ENCODE data around the gene PPIL6.
"Not testable (repeated sequence)": the region's sequence is repeated elsewhere in the genome, so short reads cannot be mapped to it uniquely, and the experiment has no call there.

The PPIL6 gene

DNA sequence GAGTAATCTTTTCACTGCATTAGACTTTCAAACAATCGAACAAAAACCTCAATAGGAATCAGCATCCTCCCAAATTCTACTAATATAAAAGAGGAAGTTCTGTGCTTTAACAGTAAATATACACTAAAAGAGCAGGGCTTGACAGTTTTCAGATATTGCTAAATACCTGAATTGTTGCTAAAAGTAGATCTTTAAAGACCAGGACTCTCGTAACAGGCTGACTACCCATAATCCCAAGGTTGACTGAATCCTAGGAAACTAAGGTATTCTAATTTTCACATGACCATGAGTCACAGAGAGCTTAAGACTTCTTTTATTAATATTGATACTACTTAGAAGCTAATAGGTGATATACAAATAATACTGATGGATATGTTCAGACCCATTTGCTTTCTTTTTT lies 68.3 kb downstream of the PPIL6 start:
- FAIRE-seq, result peak; percentile 15
- no peak for DNase-seq (ENCODE audit: extremely low spot score, insufficient read length, low read depth)

DNA sequence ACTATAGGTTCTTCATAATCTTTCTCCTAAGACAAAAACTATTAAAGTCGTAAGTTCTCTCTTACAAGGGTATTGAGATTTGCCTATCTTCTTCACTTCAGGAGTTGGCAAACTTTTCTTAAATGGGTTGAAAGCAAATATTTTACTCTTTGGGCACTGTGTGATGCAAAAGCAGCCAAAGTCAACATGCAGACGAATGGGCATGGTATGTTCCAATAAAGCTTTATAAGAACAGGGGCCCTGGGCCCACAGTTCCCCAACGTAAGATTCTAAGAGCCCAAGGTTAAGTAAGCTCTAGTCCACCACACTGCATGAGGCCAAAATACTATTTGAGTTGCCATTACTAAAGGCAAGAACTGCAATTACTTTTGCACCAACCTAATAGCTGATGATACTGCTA lies 69.6 kb downstream of the PPIL6 start:
- DNase-seq (ENCODE audit: extremely low spot score, insufficient read length, low read depth), result no peak
- no peak for FAIRE-seq

DNA sequence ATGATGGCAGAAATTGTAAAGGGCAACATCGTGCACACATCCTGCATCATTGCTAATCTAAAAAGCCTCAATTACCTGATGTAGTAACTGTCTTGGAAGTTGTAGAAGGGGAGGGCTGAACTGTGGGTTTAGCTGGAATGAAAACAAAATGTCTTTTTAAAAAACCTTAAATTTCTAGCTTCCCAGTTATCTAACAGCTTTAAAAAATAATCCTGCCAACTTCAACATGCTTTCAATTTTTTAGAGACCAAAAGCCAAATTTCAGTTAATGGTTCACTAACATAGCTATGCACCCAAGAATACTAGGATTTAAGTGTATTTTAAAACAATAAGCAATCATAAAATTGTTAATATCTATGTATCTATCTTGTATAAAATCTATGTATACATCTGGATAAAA lies 70.1 kb downstream of the PPIL6 start:
- DNase-seq (ENCODE audit: extremely low spot score, insufficient read length, low read depth) (no peak), FAIRE-seq (no peak)

DNA sequence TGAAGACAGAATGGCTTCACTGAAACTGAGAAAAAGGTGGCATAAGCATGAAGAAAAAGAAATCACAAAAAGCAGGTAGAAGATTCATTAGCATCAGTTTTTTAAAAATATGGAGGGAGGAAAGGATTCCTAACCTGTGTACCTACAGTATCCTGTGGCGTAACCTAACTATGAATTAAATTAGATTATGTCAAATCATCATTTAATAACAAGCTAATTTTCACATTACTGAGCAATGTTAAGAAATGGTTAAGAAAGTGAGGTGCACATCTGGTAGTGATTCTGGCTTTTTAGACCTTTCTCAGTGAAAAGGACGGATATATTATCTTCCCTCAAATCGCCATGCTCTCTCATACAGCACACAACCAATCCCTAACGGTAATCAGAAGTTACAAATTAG lies 70.7 kb downstream of the PPIL6 start:
- no peak for DNase-seq (ENCODE audit: extremely low spot score, insufficient read length, low read depth)
- FAIRE-seq, result no peak

DNA sequence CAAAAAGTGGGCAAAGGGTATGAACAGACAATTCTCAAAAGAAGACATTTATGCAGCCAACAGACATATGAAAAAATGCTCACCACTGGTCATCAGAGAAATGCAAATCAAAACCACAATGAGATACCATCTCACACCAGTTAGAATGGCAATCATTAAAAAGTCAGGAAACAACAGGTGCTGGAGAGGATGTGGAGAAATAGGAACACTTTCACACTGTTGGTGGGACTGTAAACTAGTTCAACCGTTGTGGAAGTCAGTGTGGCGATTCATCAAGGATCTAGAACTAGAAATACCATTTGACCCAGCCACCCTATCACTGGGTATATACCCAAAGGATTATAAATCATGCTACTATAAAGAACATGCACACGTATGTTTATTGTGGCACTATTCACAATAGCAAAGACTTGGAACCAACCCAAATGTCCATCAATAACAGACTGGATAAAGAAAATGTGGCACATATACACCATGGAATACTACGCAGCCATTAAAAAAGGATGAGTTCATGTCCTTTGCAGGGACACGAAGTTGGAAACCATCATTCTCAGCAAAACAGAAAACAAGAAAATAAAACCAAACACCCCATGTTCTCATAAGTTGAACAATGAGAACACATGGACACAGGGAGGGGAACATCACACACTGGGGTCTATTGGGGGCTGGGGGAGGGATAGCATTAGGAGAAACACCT lies 75.9 kb downstream of the PPIL6 start:
- not testable (repeated sequence) for DNase-seq (ENCODE audit: extremely low spot score, insufficient read length, low read depth); FAIRE-seq

DNA sequence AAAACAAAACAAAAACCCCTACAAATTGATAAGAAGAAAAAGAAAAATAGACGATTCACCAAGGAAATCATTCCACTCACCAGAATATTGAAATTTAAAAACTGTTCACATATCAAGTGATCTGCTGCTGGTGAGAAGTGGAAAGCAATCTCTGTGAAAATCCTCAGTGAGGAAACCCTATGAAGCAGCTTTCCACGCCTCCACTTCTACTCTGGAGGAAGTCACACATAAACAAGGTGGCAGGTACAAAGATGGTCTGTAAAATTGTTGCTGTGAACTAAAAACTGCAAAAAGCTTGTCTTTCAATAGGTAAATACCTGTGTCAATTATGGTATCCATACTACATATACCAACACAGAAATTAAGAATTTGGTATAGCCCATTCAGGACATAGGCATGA lies 76.7 kb downstream of the PPIL6 start:
- DNase-seq (ENCODE audit: extremely low spot score, insufficient read length, low read depth) (no peak), FAIRE-seq (peak; percentile 35)

DNA sequence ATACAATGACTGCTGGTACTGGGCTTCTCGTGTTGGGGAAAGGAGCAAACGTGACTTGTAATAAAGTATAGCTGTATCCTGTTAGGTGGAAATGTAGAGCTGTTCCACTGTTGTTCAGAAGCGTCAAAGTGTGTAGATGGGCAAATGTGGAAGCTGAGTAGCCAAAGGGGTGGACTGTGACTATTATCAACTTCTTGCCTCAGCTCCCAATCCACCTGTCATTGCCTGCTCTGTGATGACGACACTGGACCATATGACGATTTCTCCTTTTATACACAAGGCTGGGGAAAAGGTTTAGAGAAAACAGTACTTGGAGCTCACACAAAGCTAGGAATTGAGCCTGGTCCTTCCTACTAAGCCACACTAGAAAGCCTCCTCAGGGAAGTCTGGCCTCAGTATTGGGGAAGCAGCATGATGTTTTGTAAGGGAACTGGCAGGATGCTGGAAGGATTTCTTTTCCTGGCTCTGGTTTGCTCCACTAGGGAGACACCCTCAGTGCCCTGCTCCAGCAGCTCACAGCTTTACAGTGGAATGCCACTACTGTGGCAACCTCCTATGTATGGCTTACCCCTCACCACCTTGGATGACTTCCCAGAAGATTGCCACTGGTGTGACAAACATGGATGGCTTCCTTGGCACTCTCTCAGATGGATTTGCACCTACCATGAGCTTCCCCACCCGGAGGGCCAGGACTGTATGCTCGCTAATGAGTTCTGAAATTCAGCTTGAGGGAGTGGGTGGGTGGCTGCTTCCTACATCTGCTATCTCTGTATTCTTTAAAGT lies 78.1 kb downstream of the PPIL6 start:
- no peak for DNase-seq (ENCODE audit: extremely low spot score, insufficient read length, low read depth)
- no peak for FAIRE-seq

DNA sequence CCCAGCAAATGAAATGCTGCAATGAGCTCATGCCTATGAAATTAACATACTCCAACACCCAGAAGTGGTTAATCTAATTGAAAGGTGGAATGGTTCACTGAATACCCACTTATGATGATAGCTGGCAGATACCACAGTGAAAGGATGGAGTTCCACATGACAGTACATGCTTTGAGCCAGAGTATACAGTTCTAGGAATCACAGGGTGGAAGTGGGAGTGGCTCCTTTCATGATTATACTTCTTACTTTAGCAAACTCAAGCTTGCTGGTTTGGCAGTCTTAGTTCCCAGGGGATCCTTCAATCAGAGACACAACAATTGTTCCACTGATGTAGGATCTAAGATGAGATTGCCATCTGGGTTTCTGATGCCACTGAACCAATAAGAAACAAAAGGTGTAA lies 79.6 kb downstream of the PPIL6 start:
- no peak for FAIRE-seq

DNA sequence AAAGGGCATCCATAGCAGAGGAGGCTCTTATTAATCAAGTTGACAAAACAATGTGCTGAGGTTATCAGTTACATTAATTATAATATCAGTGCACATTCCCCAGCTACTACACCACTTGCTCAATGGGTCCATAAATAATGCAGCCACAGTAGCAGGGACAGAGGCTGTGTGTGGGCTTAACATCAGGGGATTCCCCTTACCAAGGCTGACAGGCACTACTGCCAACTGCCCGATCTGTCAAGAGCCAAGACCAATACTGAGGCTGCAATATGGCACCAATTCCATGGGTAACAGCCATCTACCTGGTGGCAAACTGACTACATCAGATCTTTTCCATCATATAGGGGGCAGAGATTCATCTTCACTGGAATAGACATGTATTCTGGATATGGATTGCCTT lies 80.1 kb downstream of the PPIL6 start:
- DNase-seq (ENCODE audit: extremely low spot score, insufficient read length, low read depth) (no peak), FAIRE-seq (no peak)

More for the DNA sequence above, 79.6 kb downstream of the PPIL6 start:
- DNase-seq (ENCODE audit: extremely low spot score, insufficient read length, low read depth), result no peak

DNA sequence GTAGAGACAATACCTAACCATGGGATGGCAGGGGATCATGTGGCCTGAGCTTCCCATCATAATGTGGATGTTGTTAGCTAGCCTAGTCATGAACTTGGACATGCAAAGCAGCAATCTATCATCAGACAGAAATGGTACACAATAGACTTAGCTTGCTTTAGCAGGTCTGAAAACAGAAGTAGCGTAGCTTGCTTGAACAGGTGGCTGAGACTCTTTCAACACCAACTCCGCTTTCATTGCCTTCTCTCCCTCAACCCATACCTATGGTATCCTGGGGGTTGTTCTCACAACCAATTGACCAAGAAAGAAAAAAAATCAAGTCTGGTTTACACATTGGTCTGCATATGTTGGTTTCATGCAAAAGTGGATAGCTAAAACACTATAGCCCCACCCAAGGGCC lies 81.2 kb downstream of the PPIL6 start:
- DNase-seq (ENCODE audit: extremely low spot score, insufficient read length, low read depth) (no peak), FAIRE-seq (no peak)

DNA sequence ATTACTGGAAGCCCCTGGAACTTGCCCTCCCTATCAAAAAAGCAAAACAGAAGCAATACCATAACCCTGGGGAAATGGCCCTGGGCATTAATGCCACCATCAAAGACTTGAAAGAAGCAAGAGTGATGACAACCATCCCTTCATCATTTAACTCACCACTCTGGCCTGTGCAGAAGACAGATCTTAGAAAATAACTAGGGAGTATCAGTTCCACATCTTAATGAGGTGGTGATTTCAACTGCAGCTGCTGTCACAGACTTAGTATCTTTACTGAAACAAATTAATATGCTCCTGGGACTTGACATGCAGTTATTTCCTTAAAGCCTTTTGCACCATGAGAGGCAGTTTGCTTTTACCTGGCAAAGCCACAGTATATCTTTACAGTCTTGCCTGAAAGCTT lies 82.2 kb downstream of the PPIL6 start:
- FAIRE-seq (no peak), DNase-seq (ENCODE audit: extremely low spot score, insufficient read length, low read depth) (no peak)

DNA sequence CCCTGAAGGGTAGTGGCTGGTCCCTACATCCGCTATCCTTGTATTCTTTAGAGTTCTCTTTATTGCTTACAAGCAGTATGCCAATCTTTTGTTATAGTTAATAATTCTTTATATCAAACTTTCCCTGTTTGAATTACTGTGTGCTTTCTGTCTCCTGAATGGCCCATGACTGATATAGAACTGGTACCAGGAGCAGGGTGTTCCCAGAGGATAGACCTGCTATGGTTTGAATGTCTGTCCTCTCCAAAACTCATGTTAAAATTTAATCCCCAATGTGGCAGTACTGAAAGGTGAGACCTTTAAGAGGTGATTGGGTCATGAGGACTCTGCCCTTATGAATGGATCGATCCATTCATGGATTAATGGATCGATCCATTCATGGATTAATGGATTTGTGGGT lies 84.2 kb downstream of the PPIL6 start:
- DNase-seq (ENCODE audit: extremely low spot score, insufficient read length, low read depth), result no peak
- no peak for FAIRE-seq

DNA sequence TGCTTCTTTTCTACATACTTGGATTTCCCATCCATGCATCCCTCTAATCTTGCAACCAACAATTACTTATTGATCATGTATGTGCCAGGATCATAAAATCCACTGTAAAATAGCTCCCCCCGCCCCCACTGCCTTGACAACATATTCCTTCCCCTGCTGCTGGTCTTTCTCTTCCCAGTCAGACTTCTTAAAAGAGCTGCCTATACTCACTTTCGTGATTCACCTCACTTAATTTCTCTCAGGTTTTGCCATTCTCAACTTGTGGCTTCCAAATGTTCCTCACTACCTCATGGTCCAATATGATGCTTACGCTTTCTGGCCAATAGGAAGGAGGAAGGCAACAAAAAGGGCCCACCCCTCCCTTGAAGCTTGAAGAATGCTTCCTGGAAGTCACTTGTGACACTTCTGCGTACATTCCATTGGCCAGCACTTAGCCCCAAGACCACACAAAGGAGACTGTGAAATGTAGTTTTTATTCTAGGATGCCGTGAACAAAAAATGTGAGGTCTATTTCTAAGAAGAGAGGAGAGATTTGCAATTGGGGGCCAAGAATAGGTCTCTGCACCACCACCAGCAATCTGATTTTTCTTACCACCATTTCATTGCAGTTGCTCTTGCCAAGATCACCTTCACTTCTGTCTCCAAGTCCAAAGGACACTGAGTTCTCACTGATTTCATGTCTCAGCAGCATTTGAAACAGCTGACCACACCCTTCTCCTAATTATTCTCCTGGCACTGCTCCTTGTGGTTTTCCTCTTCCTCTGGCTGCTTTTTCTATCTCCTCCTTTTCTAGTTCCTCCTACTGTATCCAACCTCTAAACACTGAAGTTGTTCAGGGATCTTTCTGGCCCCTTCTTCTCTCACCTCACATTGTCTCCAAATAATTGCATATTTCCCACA lies 88.9 kb downstream of the PPIL6 start:
- no peak for FAIRE-seq
- DNase-seq (ENCODE audit: extremely low spot score, insufficient read length, low read depth), result no peak

DNA sequence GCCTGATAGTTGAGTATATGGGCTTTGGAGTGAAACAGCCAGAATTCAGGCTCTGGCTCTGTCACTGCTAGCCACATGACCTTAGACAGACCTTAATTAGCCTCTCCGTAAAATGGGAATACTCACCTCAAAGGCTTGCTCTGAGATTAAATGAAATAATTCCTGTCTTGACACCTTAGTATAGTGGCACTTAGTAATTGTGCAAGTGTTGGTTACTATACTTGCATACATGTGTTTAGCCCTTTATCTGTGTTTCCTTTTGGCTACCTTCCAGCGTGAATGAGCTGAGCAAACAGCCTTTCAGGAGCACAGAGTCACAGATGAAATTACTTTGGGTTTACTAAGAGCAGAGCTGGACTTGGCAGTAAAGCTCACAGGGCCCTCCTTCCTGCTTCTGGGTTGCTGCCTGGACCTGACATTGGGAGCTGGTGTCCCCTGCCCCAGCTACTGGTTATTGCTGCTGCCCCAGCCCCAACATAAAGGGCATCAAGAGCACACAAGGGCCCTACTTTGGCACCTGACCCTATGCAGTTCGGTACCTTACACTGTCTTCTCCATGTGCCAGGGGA lies 90.9 kb downstream of the PPIL6 start:
- DNase-seq (ENCODE audit: extremely low spot score, insufficient read length, low read depth), result no peak
- FAIRE-seq, result no peak

DNA sequence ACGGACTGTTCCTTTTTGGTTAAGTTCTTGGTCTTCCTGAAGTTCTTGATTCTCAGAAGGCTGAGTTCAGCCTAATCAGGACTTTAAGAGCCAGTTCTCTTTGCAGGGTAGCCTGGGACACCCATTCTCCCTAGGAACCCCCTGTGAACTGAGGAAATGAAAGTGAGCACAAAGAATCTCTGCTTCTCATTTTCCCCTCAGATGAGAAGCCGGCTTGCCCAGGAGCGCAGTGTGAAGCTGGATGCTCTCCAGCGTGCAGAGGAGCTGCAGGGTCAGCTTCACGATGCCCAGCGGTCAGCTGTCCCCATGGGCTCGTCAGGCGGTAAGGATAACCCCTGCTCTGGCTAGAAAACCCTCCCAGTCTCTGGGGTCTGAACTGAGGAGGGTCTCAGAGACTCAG lies 92.2 kb downstream of the PPIL6 start:
- no peak for FAIRE-seq
- DNase-seq (ENCODE audit: extremely low spot score, insufficient read length, low read depth), result no peak

DNA sequence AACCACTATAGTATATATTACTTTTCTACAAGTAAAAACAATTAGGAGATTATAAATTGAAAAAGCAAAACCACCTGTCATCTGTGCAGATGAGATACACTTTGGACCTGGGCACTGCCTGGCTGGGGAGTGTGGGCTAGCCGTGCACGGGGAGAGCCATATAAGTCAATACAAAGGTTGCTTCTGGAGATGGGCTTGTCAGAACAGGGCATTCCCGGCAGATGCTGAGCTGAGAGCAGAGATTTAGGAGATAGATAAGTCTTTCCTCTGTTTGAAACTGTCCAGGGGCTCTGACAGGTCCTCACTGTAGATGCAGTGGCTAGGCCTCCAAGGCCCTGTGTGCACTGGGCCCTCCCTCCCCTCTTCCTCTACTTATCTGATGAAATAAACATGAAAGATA lies 92.6 kb downstream of the PPIL6 start:
- no peak for DNase-seq (ENCODE audit: extremely low spot score, insufficient read length, low read depth)
- no peak for FAIRE-seq

DNA sequence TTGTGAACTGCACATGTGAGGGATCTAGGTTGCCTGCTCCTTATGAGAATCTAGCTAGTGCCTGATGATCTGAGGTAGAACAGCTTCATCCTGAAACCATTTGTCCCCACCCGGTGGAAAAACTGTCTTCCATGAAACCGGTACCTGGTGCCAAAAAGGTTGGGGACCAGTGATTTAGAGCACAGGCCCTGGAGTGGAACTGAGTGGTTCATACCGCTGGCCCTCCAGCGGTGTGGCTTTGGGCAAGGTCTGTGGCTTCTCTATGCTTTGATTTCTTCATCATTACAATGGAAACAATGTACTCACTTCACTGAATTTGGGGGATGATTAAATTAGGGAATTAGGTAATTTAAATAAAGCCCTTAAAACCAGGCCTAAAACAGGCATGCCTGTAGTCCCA lies 94.4 kb downstream of the PPIL6 start:
- FAIRE-seq, result no peak
- no peak for DNase-seq (ENCODE audit: extremely low spot score, insufficient read length, low read depth)

DNA sequence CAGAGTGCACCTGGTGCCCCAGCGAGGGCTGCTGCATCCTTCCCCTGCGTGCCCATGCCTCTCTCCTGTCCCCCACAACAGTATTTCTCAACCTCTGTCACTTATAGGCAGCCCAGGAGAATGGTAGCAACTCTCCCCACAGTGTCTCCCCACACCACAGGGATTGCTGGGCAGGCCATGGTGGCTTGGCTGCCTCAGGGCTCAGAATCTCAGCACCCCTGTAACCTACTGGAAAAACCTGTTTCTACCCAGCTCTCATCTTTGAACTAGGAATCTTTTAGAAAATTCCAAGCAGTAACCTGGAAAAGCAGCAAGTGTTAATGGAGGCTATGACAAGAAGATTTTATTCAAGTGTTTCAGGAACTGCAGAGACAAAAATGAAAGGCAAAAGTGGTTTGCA lies 96.2 kb downstream of the PPIL6 start:
- DNase-seq (ENCODE audit: extremely low spot score, insufficient read length, low read depth), result no peak
- no peak for FAIRE-seq

DNA sequence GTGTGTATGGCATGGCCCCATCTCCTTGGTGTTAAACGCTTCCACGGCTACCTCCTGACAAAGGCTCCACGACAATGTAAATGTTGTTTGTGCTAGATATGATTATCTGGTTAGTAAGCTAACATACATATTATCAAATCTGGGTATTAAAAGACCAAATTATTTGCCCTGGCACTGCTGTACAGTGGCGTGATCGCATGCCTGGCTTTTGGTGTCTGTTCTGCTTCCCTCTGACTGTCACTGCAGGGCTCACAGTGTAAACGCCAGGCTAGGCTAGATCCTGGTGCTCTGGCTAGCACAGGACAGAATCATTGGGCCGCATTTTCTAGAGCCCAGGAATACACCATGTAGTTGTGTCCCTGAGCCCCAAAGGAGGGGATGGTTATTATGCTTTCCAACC lies 96.9 kb downstream of the PPIL6 start:
- no peak for DNase-seq (ENCODE audit: extremely low spot score, insufficient read length, low read depth)
- no peak for FAIRE-seq

DNA sequence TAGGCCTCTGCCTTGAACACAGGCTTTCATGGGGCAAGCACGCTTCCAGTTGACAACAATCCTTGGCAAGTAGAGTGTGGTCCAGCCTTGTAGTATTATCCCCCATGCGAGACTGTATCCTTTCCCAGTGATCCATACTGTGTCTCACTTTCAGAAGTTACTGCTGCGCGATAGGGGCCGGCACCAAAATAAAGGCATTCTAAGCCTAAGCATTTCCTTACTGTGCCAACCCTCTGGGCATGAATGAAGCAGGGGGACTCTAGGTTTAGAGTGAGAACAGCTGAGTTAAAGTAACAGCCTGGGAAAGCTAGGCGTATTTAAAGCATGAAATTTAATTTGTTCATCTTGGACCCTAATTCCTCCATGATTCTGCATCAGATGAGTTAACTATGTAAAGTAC lies 97.5 kb downstream of the PPIL6 start:
- FAIRE-seq (no peak), DNase-seq (ENCODE audit: extremely low spot score, insufficient read length, low read depth) (no peak)

DNA sequence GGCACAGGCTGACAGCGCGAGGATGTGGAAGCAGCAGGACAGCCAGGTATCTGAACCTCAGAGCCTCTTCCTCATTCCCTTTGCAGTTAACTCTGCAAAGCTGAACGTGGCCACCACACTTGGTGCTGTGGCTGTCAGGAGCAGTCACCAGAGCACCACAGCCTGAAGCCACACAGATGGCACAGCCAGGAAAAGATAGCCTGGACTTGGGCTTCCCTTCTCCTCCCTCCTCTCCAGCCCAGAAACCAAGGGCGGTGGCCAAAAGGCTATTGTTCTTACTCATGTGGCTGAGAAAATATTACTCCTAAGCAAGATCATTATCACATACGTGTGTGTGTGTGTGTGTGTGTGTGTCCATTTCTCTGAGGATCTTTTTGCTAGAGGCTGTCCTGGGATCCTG lies 97.9 kb downstream of the PPIL6 start:
- no peak for FAIRE-seq
- no peak for DNase-seq (ENCODE audit: extremely low spot score, insufficient read length, low read depth)

Data from GM18507 (cell line).